DOHH2 (cell line): ENCODE results near the gene TBC1D22A.

Source experiments
- H3F3A ChIP-seq: fragments of 200-600 bp; sonication (generic), shearing (Covaris generic); 2 replicates; pipeline ENCODE4 v1.6.0; 2016; ENCODE audit warnings: antibody characterized with exemption, mild to moderate bottlenecking; ENCODE audit not compliant: control insufficient read depth, insufficient read depth
- H3K27ac ChIP-seq: fragments of 200-600 bp; sonication (generic); 2 replicates; pipeline ENCODE4 v1.5.1; 2014; ENCODE audit warnings: low read depth, mild to moderate bottlenecking, low read length, moderate library complexity
- H3K27me3 ChIP-seq: fragments of 200-600 bp; sonication (generic); 2 replicates; pipeline ENCODE4 v1.6.1; 2014; ENCODE audit warnings: mild to moderate bottlenecking, low read length, mixed read lengths; ENCODE audit not compliant: control insufficient read depth
- H3K36me3 ChIP-seq: fragments of 200-600 bp; sonication (generic); 2 replicates; pipeline ENCODE4 v1.6.1; 2014; ENCODE audit warnings: mild to moderate bottlenecking, low read length, moderate library complexity, mixed read lengths; ENCODE audit not compliant: control insufficient read depth
- H3K4me1 ChIP-seq: fragments of 200-600 bp; sonication (generic); 2 replicates; pipeline ENCODE4 v1.6.1; 2014; ENCODE audit warnings: mild to moderate bottlenecking, low read length, mixed read lengths; ENCODE audit not compliant: control insufficient read depth
- H3K4me2 ChIP-seq: fragments of 200-600 bp; sonication (generic); 2 replicates; pipeline ENCODE4 v1.6.0; 2014; ENCODE audit warnings: mild to moderate bottlenecking, low read length, moderate library complexity
- H3K4me3 ChIP-seq: fragments of 200-600 bp; sonication (generic); 2 replicates; pipeline ENCODE4 v1.5.1; 2014; ENCODE audit warnings: mild to moderate bottlenecking, low read length, mixed read lengths
- H3K79me2 ChIP-seq: fragments of 200-600 bp; sonication (generic); 2 replicates; pipeline ENCODE4 v1.6.1; 2014; ENCODE audit warnings: mild to moderate bottlenecking, low read length, mixed read lengths; ENCODE audit not compliant: control insufficient read depth
- H3K9me2 ChIP-seq: fragments of 200-600 bp; sonication (generic); replicated peaks from 2 replicates; pipeline ENCODE4 v1.6.1; 2014; ENCODE audit warnings: mild to moderate bottlenecking, low read length, mixed read lengths; ENCODE audit not compliant: control insufficient read depth
- H3K9me3 ChIP-seq: fragments of 200-600 bp; sonication (generic); 2 replicates; pipeline ENCODE4 v1.6.1; 2014; ENCODE audit warnings: antibody characterized with exemption, low read length, mixed read lengths; ENCODE audit not compliant: control insufficient read depth, insufficient read depth
- H4K20me1 ChIP-seq: fragments of 200-600 bp; sonication (generic); 2 replicates; pipeline ENCODE4 v1.6.0; 2014; ENCODE audit warnings: low read depth, mild to moderate bottlenecking, antibody characterized with exemption, low read length, moderate library complexity; ENCODE audit not compliant: control insufficient read depth, insufficient read depth
- CTCF ChIP-seq: fragments of 200-600 bp; sonication (generic); IDR thresholded peaks from one replicate; pipeline ENCODE4 v1.5.1; 2014; ENCODE audit warnings: antibody characterized with exemption, mild to moderate bottlenecking, low read depth, low read length; ENCODE audit not compliant: poor library complexity, severe bottlenecking
- EZH2phosphoT487 ChIP-seq: fragments of 200-600 bp; sonication (generic); IDR thresholded peaks from 2 replicates; pipeline ENCODE4 v1.6.1; 2017; ENCODE audit warnings: borderline replicate concordance, mild to moderate bottlenecking, antibody characterized with exemption, low read length, moderate library complexity, mixed read lengths

TBC1D22A gene

DNA sequence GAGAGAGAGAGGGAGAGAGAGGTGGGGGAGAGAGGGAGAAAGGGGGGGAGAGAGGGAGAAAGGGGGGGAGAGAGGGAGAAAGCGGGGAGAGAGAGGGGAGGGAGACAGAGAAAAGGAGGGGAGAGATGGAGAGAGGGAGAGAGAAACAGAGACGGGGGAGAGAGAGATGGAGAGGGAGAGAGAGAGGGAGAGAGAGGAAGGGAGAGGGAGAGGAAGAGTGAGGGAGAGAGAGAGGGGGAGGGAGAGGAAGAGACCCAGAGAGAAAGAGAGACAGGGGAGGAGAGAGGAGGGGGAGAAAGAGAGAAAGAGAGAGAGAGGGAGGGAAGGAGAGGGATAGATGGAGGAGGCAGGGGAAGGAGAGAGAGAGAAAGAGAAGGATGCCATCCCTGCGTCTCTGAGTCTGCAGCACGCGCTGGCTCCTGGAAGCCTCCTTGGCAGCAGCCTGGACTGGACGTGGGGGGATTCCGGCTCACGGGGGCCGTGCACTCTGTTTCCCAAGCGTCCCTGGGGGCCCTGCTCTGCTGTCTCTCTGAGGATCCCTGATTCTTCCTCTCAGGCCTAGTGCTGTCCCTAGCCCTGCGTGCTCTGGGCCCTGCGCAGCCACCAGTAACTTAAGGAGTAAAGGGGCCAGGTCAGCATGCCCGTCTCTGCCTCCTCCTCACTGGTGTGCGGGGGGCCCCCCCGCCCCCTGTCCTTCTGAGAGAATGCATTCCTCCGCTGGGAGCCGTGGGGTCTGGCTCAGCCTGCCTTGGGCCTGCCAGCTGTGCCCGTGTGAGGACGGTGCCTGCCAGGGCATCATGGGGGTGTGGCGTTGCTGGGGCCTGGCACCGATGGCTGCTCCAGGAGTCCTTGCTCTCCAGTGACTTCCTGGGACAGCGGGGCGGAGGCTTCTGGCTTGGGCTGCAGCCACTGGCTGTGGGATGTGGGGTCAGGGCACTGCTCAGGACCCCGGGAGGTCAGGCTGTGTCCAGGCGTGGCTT lies 429.5 kb downstream of the TBC1D22A start:
- no peaks in the 10 kb centered on the region for H3K27me3 ChIP-seq
- no peak overlapping the region for H3K27ac ChIP-seq
- no peaks in the 10 kb centered on the region for H3K79me2 ChIP-seq
- no peaks in the 10 kb centered on the region for H4K20me1 ChIP-seq
- H3K4me1 ChIP-seq = peaks cover 6% of the 10 kb centered on the region
- H3K4me2 ChIP-seq = no peak overlapping the region
- TF ChIP-seq EZH2phosphoT487 (no peak), CTCF (no peak)
- H3K9me3 ChIP-seq = no peaks in the 10 kb centered on the region
- H3F3A ChIP-seq = no peaks in the 10 kb centered on the region
- H3K4me3 ChIP-seq = no peak overlapping the region
- no peaks in the 10 kb centered on the region for H3K36me3 ChIP-seq
- no peaks in the 10 kb centered on the region for H3K9me2 ChIP-seq

DNA sequence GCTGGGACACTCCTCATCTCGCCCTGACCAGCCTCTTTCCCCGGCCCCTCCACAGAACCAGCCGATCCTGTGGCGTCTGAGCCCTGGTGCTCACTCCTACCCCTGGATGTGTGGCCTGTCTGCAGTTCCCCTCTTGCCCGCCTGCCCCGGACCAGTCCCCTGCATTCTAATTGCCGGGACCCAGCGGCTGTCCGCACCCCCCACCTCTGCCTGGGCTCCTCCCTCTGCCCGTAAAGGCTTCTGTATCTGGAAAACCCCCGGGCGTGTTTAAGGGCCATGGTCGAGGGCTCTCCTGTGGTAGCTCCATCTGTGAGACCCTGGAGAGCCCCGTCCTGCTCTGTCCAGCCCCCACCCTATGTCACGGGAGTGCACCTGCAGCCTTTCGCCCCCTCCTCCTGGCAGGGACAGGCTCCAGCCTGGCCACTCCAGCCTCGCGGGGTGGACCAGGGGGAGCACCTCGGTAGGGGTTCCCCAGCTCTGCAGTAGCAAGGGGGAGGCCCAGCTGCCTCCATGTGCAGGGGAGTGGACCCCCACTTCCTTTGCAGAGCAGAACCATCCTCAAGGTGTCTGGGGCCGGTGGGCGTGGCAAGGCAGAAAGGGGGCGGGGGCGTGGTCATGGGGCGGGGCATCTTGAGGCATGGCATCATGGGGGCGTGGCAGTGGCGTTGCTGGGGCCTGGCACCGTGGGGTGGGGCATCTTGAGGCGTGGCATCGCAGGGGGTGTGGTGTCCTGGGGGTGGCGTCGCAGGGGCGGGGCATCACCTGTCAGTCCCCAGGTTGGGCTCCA lies 430.4 kb downstream of the TBC1D22A start:
- Histone ChIP-seq H3K36me3 (no peaks in the 10 kb centered on the region), H3K27me3 (no peaks in the 10 kb centered on the region), H3K79me2 (no peaks in the 10 kb centered on the region), H3K9me2 (no peaks in the 10 kb centered on the region), H3K27ac (no peak overlapping the region), H3K4me1 (peaks cover 6% of the 10 kb centered on the region), H3K4me3 (no peak overlapping the region), H3K4me2 (no peak overlapping the region), H3F3A (no peaks in the 10 kb centered on the region), H3K9me3 (no peaks in the 10 kb centered on the region), H4K20me1 (no peaks in the 10 kb centered on the region)
- TF ChIP-seq EZH2phosphoT487 = no peak
- TF ChIP-seq CTCF = no peak

GRCh38 chr22:47193606-47194329 lies 431.3 kb downstream of the TBC1D22A start:
- TF ChIP-seq CTCF (no peak), EZH2phosphoT487 (no peak)
- Histone ChIP-seq H3K4me1 (peaks cover 6% of the 10 kb centered on the region), H3K36me3 (no peaks in the 10 kb centered on the region), H3F3A (no peaks in the 10 kb centered on the region), H4K20me1 (no peaks in the 10 kb centered on the region), H3K4me2 (no peak overlapping the region), H3K27me3 (no peaks in the 10 kb centered on the region), H3K27ac (no peak overlapping the region), H3K79me2 (no peaks in the 10 kb centered on the region), H3K4me3 (no peak overlapping the region), H3K9me2 (no peaks in the 10 kb centered on the region), H3K9me3 (no peaks in the 10 kb centered on the region)
